Ovary (tissue), 9 donors: Measurements from ENCODE around the gene WNK4. TPM values are rescaled to one million over a fixed set of nuclear protein-coding genes. Genes with fewer than 3 reads are reported as not detected.
A peak's percentile ranks its signal among the peaks of the same experiment; 100 is the strongest.

Experiments
- DNase-seq, 5 donors: peaks; one replicate each; pipeline ENCODE4 v3.0.0-alpha.2; 2019 to 2020
- H3K27ac ChIP-seq, 2 donors: fragments of 200-600 bp; one replicate each; pipeline versions ENCODE4 v1.5.1 to v1.8.0; 2019 to 2022
- H3K27me3 ChIP-seq: fragments of 200-600 bp; one replicate; pipeline ENCODE4 v1.8.0; 2022
- H3K36me3 ChIP-seq: fragments of 200-600 bp; sonication (generic); one replicate; pipeline ENCODE4 v1.5.1; 2019
- H3K4me1 ChIP-seq: one replicate; pipeline ENCODE4 v1.8.1; 2013; ENCODE audit warnings: mild to moderate bottlenecking, moderate library complexity; ENCODE audit not compliant: insufficient read depth
- H3K4me3 ChIP-seq: fragments of 200-600 bp; sonication (generic); one replicate; pipeline ENCODE4 v1.5.1; 2017
- H3K9me3 ChIP-seq, 2 donors: fragments of 200-600 bp in 1 of 2; sonication (generic) in 1 of 2; one replicate each; pipeline versions ENCODE4 v1.5.1 to v1.8.1; 2013 to 2019; ENCODE audit warnings: mild to moderate bottlenecking in 1 of 2, moderate library complexity in 1 of 2
- EP300 ChIP-seq: sonication (generic); formaldehyde crosslinking; IDR thresholded peaks from one replicate; pipeline ENCODE4 v1.6.1; 2017; ENCODE audit warnings: antibody characterized with exemption
- POLR2A ChIP-seq: fragments of 450-650 bp; IDR thresholded peaks from one replicate; pipeline ENCODE4 v1.6.1; 2017; ENCODE audit warnings: antibody characterized with exemption, mild to moderate bottlenecking, moderate library complexity
- WGBS, 3 donors: extraction: QIAGEN DNeasy Blood & Tissue Kit in 1 of 3; methylation state at CpG; one replicate each; pipeline versions ENCODE4 v1.1.5 to v1.1.7; 2013 to 2017; 5-methylcytosine and 5-hydroxymethylcytosine counted together
- intact Hi-C, 4 donors: fragments of 100-400 bp; cut with DNase I; formaldehyde crosslinking; loops; one replicate each; pipeline versions ENCODE4 v1.11.0 to v1.15.1; 2022 to 2023
- polyA plus RNA-seq, 2 donors: library from polyadenylated mRNA; stranded (reverse); fragments of 200-250 nt in 1 of 2; fragments of 350-450 nt in 1 of 2; fragmentation: Illumina TruSeq in 1 of 2; extraction: RNeasy Lipid Tissue Mini Kit (QIAGEN cat#74804) in 1 of 2; gene quantifications; one replicate each; pipeline ENCODE4 v1.2.3, GENCODE V29; 2013 to 2014
- total RNA-seq, 7 donors: library from RNA; depleted of rRNA in 2 of 7; stranded (reverse); fragments of >200 nt in 2 of 7; fragmentation: NEBNext Ultra II Directional in 3 of 7; extraction: Animal tissue kit (Norgen Biotek cat#: 25700) in 3 of 7; gene quantifications; one replicate each; pipeline versions ENCODE4 v1.1.0 to v1.2.4, GENCODE V29; 2016 to 2023
- TF ChIP-seq, protein P1 (sequence below), 3 donors: fragments of 450-650 bp in 2 of 3; fragments of 200-600 bp in 1 of 3; IDR thresholded peaks; one replicate each; pipeline versions ENCODE4 v1.5.1 to v1.8.0; 2016 to 2022; ENCODE audit warnings: antibody characterized with exemption in 3 of 3, mild to moderate bottlenecking in 1 of 3
- donor health status: DM: no; HTN: no; CAD: no; lungs with moderate emphysema.
- donor health status: DM: no; HTN: no; CAD: no.
- donor health status: Bipolar disorder and iron deficiency.
- donor health status: DM: yes; HTN: yes; CAD: no.
- donor health status: DM: no; HTN: no; CAD: no.
- donor health status: DM: yes; HTN: yes; CAD: no.

Gene WNK4
- total and polyA plus RNA-seq, 9 donors: 1.1 to 11.9 (median 2.1) TPM

DNA sequence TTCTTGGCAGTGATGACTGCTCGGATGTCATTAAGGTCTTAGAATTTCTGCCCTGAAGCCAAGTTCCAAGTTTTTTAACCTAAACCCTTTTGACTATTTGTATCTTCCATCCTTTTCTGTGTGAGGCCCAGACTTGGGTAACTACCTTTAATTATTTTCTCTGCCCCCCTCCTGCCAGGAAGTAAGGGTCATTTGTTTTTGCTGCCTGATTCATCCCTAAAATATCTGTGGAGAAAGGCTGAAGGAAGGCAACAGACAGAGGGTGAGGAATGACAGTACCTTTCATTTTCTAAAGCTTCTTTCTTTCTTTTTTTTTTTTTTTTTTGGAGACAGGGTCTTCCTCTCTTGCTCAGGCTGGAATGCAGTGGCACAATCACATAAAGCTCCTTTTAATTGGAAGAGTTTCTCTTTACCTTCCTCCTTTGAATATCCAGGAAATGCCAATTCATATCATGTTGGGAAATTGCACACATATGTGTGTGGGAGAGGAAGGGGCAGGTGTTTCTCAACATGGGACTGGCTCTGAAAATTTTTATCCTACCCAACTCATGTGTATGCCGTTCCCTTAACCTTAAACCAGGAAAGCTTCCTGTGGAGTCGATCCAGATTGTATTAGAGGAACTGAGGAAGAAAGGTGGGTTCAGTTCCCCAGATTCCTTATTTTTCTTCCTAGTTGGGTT lies 6.2 kb upstream of the WNK4 start:
- Histone ChIP-seq H3K36me3 (no peaks in the 10 kb centered on the region), H3K9me3 (no peaks in the 10 kb centered on the region), H3K27ac (peak overlapping the region in 1 of 2 donors; percentile 84), H3K4me3 (peak overlapping the region; percentile 80), H3K27me3 (no peaks in the 10 kb centered on the region), H3K4me1 (peaks cover 2% of the 10 kb centered on the region)
- no peak for DNase-seq
- TF ChIP-seq, protein P1, sequence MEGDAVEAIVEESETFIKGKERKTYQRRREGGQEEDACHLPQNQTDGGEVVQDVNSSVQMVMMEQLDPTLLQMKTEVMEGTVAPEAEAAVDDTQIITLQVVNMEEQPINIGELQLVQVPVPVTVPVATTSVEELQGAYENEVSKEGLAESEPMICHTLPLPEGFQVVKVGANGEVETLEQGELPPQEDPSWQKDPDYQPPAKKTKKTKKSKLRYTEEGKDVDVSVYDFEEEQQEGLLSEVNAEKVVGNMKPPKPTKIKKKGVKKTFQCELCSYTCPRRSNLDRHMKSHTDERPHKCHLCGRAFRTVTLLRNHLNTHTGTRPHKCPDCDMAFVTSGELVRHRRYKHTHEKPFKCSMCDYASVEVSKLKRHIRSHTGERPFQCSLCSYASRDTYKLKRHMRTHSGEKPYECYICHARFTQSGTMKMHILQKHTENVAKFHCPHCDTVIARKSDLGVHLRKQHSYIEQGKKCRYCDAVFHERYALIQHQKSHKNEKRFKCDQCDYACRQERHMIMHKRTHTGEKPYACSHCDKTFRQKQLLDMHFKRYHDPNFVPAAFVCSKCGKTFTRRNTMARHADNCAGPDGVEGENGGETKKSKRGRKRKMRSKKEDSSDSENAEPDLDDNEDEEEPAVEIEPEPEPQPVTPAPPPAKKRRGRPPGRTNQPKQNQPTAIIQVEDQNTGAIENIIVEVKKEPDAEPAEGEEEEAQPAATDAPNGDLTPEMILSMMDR (IDR thresholded peaks at IDR 0.05): no peak
- no peak for TF ChIP-seq POLR2A
- no peak for TF ChIP-seq EP300
- WGBS, 3 donors: 67 to 79% (median 67%) methylated on average over 3 of the region's 3 CpGs
- intact Hi-C loops: loop anchor here in 1 of 4 donors (10.0 kb wide), 1 partner anchor 69 kb away; no protein-coding TSS in a partner anchor

DNA sequence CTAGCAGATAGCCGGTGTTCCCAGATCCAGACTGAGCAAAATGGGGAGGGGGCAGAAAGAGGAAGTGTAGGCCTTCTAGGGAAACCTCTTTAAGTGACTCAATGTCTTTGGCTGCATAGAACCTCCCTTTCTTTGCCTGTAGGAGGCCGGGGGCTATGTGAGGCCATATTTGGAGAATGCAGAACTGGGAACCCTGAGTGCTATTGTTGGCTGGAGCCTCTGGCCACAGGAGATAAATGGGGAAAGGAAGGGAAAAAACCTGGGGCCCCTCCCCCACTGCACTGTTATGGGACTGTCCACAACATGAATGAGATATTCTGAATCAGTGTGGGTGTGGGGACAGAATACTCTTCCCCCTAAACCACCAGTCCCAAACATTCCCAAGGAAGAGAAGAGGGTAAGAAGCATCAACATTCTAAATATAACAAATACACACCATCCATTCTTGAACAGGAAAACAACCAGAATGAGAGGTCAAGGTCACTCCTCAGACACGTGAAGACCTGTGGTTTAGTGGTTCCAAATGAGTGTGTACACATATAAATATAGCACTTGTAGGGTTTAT lies 4.8 kb upstream of the WNK4 start:
- H3K9me3 ChIP-seq: no peaks in the 10 kb centered on the region
- intact Hi-C loops: loop anchor here in 1 of 4 donors (10.0 kb wide), 1 partner anchor 71 kb away; no protein-coding TSS in a partner anchor
- WGBS, 3 donors: 48 to 54% (median 54%) methylated on average over 3 of the region's 3 CpGs
- no peak overlapping the region for H3K4me3 ChIP-seq
- TF ChIP-seq, protein P1 (IDR thresholded peaks at IDR 0.05): no peak
- TF ChIP-seq POLR2A (no peak), EP300 (no peak)
- H3K27ac ChIP-seq: no peak overlapping the region
- no peaks in the 10 kb centered on the region for H3K27me3 ChIP-seq
- DNase-seq: no peak
- H3K36me3 ChIP-seq: no peaks in the 10 kb centered on the region
- H3K4me1 ChIP-seq: peaks cover 6% of the 10 kb centered on the region

DNA sequence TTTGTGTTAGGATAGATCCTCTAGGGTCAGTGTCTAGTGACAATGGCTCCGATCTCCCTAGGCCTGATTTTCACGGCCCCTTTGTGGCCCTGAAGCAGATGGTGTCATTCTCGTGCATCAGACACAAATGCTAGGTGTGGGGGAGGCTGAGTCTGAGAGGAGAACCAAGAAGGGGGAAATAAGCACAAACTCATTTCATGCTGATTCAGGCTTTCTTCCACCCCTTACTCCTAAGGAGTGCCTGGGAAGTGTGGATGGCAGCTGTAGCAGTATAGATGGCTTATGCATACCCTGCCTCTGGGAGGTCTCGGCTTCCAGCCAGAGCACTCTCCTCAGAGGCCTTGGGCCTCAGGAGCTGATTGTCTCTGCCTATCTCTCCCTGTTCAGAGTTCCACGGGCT lies 1.8 kb upstream of the WNK4 start:
- intact Hi-C loops: loop anchor here in 1 of 4 donors (10.0 kb wide), 1 partner anchor 74 kb away; no protein-coding TSS in a partner anchor

DNA sequence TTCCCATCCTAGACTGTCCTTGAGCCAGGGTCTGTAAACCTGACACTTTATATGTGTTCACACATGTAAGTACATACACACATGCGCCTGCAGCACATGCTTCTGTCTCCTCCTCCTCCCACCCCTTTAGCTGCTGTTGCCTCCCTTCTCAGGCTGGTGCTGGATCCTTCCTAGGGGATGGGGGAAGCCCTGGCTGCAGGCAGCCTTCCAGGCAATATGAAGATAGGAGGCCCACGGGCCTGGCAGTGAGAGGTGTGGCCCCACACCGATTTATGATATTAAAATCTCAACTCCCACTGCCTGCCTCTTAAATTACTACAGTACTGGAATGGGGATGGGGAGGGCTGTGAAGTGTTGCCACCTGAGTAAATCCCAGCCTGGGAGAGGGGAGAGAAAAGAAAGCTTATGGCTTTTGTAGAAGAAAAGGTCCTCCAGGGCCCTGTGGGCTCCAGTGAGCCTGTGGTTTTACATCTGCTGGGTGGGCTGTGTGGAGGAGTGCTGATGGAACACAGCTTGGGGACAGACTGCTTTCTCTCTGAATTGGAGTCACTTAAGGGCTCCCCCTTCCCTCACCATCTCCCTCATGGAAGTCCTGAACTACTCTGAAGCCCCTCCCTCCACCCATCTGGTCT lies 990 bp upstream of the WNK4 start:
- H3K36me3 ChIP-seq: no peaks in the 10 kb centered on the region
- H3K4me1 ChIP-seq: peaks cover 4% of the 10 kb centered on the region
- no peaks in the 10 kb centered on the region for H3K9me3 ChIP-seq
- H3K27me3 ChIP-seq: no peaks in the 10 kb centered on the region
- intact Hi-C loops: loop anchor here in 1 of 4 donors (10.0 kb wide), 1 partner anchor 75 kb away; no protein-coding TSS in a partner anchor
- WGBS, 3 donors: 33 to 45% (median 39%) methylated on average over 3 of the region's 3 CpGs
- no peak overlapping the region for H3K27ac ChIP-seq
- no peak for TF ChIP-seq POLR2A
- TF ChIP-seq, protein P1 (IDR thresholded peaks at IDR 0.05): no peak
- no peak for TF ChIP-seq EP300
- no peak overlapping the region for H3K4me3 ChIP-seq
- peak in 1 of 5 donors; percentile 33 for DNase-seq

More for the DNA sequence above, 1.8 kb upstream of the WNK4 start:
- peak in 1 of 5 donors; percentile 3 for DNase-seq
- 76 to 83% (median 80%) methylated on average over 5 of the region's 5 CpGs for WGBS, 3 donors
- Histone ChIP-seq H3K27ac (no peak overlapping the region), H3K4me1 (peaks cover 4% of the 10 kb centered on the region), H3K4me3 (no peak overlapping the region), H3K9me3 (no peaks in the 10 kb centered on the region), H3K36me3 (no peaks in the 10 kb centered on the region), H3K27me3 (no peaks in the 10 kb centered on the region)
- TF ChIP-seq POLR2A (no peak), EP300 (no peak)
- TF ChIP-seq, protein P1 (IDR thresholded peaks at IDR 0.05): no peak
